ENCODE results near the gene SCG3. TPM values are rescaled to one million over a fixed set of nuclear protein-coding genes. Genes with fewer than 3 reads are reported as not detected.
A peak's percentile ranks its signal among the peaks of the same experiment; 100 is the strongest.

The SCG3 gene
- total RNA-seq, 1 donor from 2014 or later = 0.40 TPM

DNA sequence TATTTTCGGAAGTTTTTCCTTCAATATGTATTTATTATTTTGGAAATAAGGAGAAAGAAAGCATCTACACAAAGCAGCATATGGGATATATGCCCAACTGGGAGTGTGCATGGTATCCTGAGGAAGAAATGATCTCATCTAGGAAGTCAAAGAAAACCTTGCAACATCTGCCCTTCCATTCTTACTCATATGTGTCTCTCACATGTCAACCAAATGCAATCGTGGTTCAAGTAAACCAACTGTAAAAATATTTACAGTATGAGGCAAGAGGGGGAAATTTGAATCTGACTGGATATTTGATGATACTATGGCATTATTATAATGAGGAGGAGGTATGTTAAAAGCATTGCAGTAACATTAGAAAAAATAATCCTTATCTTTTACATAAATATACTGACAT is 3.2 kb upstream of the SCG3 start:
- no peak for DNase-seq (ENCODE audit: low spot score)

DNA sequence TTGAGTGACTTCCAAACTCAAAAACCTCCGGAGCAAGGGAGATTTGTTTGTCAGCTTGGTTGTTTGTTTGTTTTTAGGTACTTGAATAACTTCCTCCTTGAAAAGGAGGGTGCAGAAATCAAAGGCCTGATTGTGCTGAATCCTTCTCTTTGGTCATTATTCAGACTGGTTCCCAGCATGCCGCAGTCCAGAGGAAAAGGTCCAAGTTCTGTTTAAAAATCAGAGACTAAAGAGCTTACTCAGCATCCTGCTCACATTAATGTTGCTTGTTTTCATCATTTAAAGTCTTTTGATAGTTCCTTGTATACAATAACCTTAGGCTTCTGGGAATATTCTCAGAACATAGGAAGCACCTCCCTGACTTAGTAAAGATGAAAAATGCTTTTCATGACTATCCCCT is 982 bp upstream of the SCG3 start:
- DNase-seq (ENCODE audit: low spot score) = no peak

DNA sequence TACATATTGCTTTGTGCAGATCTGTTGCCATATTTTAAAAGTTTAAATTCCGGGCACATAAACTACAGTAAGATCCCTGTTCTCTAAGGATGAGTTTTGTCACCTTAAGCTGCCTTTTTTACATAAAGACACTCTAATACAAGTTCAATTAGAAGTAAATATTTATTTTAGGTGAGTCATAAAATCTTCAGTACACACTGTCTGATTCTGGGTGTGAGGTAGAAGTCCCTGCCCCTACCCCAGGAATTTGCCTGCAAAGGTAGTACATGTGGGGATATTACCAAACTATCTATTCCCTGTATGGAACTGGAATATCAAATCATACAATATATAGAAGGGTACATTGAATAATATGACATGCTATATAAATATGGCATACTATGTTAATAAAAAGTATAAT is 6.3 kb downstream of the SCG3 start:
- DNase-seq (ENCODE audit: low spot score) = no peak

DNA sequence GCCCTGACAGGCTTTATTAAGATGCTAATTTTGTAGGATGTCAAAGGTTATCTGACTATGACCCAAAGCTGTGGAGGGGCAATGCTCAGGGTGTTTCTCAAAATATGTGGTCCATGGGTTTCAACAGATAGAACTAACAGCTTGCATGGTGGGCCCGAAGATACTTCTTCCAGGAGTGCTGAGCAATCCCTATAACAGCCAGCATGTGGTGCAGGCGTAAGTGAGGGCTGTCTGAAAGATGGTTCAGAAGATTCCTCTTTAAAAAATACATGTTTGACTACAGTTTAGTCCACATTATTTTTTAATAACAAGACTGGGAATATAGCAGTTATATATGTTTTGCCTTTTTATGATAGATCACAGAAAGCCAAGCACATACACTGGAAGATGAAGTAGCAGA is 7.6 kb downstream of the SCG3 start:
- DNase-seq (ENCODE audit: low spot score) = no peak

DNA sequence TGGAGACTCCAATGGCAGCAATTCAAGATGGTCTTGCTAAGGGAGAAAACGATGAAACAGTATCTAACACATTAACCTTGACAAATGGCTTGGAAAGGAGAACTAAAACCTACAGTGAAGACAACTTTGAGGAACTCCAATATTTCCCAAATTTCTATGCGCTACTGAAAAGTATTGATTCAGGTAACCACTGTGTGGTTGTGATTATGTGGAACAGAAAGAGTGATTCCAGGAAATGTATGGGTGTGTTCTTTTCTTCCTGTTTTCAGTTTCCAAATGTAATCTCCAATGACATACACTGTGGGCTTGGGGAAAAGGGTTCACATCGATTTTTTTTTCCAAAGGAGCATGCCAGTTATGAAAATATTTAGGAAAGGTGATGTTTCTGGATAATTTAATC is 10.9 kb downstream of the SCG3 start:
- no peak for DNase-seq (ENCODE audit: low spot score)

DNA sequence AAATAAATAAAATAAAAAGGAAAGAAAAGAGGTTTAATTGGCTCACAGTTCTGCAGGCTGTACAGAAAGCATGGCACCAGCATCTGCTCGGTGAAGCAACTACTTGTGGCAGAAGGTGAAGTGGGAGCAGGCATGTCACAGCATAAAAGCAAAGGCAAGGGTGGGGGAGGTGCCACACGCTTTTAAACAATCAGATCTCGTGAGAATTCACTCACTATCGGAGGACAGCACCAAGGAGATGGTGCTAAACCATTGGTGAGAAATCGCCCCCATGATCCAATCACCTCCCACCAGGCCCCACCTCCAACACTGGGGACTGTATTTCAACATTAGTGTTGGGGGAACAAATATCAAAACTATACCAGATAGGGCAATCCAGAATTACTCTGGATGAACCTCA is 15.3 kb downstream of the SCG3 start:
- no peak for DNase-seq (ENCODE audit: low spot score)

DNA sequence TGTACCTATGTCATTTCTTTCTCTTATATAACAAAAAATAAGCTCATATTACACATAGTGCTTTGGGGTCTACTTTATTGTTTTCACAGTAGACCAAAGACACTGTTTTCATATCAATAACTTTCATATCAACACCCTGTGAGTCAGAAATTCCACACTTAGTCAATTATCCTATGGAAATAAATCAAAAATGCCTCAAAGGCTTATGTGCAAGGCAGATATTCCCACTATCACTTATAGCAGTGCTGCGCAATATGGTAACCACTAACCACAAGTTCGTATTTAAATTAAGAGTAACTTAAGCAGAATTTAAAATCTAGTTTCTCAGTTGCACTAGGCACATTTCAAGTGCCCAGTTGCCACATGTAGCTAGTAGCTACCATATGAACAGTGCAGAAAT is 15.9 kb downstream of the SCG3 start:
- DNase-seq (ENCODE audit: low spot score) = no peak

DNA sequence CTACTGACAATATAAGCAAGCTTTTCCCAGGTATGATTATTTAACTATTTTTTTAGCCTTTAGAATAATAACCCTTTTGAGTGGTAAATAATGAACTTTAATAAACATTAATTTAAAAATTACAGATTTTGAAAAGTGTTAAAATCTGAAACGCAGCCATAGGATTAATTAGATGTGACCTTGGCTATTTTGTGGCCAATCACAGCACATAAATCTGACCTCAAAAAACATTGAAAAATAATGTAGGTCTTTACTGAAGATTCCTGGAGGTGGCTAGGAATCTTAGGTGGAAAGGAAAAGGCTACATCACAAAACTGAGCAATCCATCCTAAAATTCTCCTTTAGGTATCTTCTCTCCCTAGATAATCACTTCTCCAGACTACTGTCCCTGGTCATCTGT is 18.1 kb downstream of the SCG3 start:
- DNase-seq (ENCODE audit: low spot score) = no peak

DNA sequence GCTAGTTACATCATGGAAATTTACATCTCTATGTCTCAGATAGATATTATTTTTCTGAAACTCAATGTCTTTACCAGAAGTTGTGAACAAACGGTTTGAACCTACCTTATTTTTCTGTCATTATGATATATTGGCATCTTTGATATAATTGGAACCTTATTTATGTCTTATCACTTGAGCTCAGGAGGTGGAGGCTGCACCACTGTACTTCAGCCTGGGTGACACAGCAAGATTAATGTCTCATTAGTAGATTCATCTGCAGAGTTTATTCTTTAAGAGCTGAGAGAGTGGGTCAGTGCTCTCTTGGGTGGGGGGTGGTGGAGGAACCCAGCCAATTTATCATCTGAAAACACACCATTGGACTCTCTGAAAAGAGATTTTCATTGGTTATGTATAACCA is 21.4 kb downstream of the SCG3 start:
- DNase-seq (ENCODE audit: low spot score) = no peak

DNA sequence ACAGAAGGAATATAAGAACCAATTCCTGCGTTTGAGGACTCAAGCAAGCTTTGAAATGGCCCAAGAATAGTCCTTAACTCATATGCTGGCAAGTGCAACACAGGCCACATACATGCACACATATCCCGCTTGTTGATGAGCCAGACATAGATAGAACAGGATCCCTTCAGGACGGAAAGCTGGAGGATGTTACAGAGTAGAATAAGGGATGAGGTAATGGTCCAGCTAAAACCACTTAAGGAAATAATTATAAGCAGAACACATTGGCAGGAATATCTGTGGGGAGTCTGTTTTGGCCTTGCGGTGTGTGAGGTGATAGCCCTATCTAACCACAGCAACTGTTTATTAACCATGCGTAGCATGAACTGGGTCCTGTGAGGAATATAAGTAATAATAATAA is 25.0 kb downstream of the SCG3 start:
- no peak for DNase-seq (ENCODE audit: low spot score)

DNA sequence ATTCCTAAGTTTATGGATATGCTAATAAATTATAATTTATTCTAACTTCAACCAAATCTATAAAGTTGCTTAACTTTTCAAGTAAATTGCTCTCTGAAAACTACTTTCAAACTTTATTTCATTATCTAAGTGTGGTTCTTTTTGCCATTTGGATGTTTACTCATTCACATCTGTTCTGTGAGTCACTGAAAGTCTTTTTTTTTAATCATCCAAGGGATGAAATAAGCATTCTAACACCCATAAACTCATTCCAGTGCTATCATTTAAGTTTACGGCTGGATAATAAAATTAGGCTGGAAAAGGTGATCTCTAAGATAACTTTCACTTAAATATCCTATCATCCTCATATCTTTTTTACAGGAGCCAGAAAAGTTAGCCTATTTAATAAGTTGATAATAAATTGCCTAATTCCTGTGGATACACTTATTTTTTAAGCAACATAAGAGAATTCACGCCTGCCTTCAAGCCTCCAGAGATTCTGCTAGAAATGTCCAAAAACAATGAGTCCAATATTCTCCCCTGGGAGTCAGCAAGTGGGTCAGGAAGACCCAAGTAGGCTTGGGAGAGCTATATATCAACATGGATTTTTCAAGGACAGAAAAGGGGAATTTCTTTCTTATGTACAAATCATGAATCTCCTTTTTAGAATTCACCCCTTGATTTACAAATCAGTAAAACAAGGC is 25.8 kb downstream of the SCG3 start:
- DNase-seq (ENCODE audit: low spot score) = no peak

DNA sequence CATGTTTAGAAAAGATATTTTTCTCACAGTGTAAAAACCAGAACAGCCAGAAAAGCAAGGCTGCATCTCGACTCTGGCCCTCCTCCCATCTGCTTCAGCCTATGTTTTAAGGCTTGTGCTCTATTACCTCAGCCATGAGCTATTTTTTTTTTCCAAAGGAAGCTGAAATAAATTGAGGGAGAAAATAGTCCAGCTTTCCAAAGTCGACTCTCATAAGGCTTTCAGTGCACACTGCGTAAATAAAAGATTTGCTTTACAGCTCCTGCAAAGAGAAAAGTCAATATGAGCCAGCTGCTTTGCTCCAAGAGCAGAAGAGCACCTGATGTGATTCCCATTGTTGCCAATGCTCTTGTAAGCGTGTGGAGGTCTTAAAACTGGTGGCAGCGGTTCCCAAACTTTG is 26.7 kb downstream of the SCG3 start:
- no peak for DNase-seq (ENCODE audit: low spot score)

DNA sequence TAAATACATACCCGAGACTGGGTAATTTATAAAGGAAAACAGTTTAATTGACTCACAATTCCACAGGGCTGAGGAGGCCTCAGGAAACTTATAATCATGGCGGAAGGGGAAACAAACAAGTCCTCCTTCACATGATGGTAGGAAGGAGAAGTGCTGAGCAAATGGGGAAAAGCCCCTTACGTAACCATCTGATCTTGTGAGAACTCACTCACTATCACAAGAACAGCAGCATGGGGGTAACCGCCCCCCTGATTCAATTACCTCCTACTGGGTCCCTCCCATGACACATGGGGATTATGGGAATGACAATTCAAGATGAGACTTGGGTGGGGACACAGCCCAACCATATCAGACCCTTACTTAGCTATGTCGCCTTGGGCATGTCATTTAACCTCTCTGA is 27.7 kb downstream of the SCG3 start:
- no peak for DNase-seq (ENCODE audit: low spot score)

DNA sequence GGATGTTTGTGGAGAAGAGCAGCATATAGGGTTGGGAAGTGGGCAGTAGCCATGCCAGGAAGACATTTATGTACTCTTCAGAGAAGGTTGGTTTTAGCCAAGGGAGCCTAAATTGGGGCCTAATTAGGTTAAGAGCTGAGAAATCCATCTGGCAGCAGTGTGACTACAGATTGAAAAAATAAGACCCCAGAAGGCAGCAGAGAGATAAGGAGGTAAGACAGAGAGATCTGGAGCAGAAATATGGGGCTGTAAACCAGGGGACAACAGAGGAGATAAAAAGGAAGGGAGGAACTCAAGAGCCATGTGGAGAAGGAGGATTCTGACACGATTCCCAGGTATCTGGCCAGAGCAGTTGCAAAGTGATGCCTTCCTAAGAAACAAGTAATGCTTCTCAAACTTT is 32.9 kb downstream of the SCG3 start:
- DNase-seq (ENCODE audit: low spot score) = no peak

DNA sequence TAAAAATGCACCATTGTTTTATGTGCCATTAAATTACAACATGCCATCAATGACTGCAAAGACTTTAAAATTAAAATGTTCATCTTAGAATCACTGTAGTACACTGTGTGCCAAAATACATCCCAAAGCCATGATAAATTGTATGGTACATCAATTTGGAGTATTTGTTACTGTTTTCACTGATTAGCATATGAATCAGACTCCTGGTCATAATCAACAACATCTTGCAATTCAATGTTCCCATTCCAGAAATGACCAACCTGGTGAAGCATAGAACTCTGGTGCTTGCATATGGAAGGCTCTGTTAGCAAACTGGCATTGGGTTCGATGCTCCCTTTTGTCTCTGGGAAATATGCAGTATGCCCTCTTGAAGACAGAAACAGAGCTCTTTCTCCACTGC is 33.6 kb downstream of the SCG3 start:
- DNase-seq (ENCODE audit: low spot score) = no peak

DNA sequence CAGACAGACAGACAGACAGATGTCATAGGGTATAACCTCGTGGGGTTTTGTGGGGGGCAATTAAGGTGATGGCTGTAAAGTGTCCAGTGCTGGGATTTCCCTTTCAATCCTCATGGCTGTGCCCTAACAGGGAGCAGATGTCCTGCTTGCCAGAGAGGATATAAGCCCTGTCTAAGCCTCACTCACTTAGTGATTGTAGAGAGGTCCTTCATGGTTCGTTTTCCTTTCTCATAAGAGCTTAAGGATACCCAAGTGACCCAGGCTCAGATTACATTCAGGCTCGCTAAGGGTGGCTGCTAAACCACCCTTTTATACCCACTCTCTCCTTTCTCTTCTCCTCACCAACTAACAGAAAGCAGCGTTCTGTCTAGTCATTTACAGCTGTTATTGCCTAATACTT is 36.9 kb downstream of the SCG3 start:
- DNase-seq (ENCODE audit: low spot score) = no peak

DNA sequence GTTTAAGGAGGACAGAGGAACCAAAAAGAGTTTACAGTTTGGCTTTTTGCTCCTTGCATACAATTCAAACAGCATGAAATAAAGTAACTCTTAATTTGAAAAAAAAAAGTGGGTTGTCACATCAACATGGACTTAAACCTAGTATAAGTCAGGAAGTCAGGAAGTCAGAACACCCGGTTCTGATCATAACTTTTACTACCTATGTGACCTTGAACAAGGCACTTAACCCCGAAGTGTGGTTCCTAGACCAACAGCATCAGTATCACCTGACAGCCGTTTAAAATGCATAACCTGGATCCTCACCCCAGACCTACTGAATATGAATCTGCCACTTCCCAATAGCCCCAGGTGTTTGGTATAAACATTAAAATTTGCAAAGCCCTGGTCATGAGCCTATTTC is 37.4 kb downstream of the SCG3 start:
- DNase-seq (ENCODE audit: low spot score) = no peak

DNA sequence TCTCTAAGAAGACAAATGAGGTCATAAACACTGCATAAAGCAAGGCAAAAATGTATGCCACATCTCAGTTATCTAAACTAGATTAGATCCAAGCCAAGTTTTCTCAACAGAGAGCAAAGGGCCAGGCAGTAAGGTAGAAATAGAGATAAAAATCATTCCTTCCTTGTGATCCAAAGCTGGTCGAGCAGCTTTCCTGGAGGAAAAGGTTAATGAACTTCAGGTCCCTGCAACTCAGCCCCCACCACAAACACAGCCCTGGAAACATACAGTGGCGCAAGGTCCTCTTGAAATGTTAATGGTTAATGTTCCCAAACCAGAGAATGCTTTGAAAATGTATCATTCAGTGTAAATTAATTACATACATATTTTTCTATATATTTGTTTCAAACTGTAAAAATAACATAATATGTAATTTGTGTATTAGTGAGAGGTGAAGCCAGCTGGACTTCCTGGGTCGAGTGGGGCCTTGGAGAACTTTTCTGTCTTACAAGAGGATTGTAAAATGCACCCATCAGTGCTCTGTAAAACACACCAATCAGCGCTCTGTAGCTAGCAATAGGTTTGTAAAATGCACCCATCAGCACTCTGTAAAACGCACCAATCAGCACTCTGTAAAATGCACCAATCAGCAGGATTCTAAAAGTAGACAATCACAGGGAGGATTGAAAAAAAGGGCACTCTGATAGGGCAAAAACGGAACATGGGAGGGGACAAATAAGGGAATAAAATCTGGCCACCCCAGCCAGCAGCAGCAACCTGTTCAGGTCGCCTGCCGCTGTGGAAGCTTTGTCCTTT is 39.1 kb downstream of the SCG3 start:
- DNase-seq (ENCODE audit: low spot score) = peak; percentile 23

DNA sequence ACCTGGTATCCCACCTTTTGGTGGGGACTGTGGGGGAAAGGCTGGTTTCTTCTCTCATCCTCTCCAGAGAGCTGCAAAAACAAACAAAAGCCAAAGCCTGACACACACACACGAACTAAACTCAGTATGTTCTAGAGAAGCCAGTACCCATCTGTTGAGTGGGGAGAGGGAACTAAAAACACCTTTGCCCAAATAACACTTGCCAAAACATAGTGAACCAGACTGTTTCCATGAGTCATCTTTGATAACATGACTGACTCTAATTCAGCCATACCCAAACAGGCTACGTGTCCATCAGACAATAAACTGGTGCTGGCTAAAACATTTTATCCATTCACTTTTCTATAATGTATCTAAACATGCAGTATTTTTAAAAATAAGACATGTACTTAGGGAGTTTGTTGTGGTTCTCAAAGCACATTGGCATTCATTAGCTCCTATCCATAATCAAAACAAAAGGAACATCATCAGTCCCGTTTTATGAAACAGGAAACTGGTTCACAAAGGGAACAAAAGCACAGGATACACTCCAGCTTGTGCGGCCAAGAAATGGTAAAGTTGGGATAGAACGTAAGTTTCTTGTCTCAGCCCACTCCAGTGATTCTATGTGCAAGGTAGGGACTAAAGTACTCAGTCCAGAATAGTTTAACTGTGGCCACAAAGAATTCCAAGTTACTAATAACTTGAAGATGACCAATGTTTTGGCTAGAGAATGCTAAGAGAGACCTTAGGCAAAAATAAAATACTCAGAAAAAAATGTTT is 40.1 kb downstream of the SCG3 start:
- DNase-seq (ENCODE audit: low spot score) = no peak

DNA sequence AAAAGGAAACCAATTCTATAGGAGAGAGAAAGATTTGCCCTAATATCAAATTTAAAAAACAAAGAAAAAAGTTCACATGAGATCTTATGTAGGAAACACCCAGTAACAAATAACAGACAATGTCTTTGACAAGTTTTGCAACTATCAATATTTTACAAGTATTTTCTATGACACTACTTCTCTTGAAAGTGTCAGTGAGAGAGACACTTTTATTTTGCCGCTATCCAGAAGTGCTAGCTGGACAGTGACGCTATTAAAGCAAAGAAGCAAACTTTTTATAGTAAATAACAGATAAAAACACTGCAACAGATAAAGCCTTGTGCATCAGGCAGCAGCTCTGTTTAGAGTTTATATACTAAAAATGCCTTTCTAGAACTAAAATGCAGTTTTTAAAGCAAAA is 42.9 kb downstream of the SCG3 start:
- no peak for DNase-seq (ENCODE audit: low spot score)

DNA sequence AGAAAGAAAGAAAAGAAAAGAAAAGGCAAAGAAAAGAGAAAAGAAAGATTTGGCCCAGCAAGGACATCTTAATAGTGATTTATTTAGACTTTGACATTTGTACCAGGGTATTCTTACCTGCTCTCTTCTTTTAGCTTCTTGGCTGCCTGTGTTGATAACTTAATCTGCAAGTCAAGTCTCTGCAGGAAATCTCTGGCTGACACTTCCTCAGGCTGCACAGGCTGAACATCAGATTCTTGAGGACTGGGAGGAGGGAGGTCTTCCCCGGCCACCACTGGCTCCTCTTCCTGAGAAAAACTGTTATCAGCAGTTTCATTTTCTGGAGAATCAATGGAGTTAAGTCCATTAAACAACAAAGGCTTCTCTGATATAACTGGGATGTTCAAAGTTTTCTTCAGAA is 43.4 kb downstream of the SCG3 start:
- no peak for DNase-seq (ENCODE audit: low spot score)

DNA sequence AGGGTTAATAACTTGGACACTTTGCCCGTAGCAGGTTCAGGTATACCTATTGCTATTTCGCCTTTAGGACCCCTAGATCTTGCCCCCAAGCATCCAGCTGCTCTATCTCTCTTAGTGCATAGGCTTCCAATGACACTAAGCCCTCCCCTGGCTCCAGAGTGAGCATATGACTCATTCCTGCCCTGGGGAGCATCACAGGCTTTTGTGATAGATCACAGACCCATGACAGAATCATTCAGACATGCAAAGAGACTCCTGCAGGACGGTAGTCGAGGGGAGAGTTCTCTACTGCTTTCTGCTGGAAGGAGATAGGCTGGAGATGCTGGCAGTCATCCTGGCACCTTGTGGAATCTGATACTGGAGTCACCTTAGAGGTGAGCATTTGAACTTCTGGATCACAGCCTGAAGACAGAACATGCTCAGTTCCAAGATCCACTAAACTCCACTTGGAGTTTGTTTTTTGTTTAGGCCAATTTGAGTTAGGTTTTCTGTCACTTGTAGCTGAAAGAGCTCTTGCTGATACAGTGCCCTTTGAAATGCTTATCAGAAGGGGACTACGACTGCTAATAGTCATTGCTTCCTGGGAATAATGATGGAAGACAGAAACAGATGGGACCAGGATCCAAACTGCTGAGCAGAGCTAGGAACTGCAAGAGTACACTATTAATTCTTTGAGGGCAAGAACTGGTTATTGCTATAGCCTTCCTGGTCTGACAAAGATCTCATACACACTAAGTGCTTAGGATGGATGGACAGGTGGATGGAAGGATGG is 45.2 kb downstream of the SCG3 start:
- peak; percentile 71 for DNase-seq (ENCODE audit: low spot score)

Data from mucosa of gallbladder (tissue), 1 donor.